ENCODE results near the gene CARM1. TPM values are rescaled to one million over a fixed set of nuclear protein-coding genes. Genes with fewer than 3 reads are reported as not detected.

Gene CARM1
- total RNA-seq, 1 donor from 2014 or later = 29.3 TPM

DNA sequence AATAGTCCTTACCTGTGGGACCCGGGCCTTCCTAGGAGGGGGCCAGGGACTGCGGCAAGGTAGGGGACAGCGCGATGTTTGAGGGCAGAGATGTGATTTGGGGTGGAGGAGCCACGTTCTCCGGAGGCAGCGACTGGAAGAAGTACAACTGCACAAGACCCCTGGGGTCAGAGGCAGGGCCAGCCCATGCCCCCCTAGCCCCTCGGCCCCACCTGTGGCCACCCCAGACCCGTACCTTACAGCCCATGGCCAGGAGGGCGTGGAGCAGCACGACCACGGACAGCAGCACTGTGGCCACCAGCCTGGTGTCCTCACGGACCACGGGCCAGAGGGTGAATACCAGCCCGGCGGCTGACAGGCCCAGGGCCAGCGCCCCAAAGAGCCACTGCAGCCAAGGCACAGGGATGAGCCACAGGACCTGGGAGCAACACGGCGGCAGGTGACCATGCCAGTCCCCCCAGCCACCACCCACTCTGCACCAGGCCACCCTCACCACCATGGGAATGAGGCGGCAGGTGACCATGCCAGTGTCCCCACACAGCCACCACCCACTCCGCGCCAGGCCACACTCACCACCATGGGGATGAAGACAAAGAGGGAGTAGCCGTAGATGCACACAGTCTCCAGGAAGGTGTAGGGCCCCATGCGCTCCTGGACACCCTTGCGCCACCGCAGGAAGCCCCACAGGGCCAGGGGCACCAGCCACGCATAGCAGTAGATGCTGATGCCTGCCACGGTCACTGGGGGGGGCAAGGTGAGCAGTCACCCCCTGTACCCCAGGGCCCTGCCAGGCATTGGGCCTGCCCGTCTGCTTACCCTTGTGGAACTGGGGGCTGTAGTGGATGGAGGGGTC, 52.1 kb downstream of the CARM1 start:
- TF ChIP-seq CTCF (conservative IDR thresholded peaks at IDR 0.05; ENCODE audit: low read depth, low read length) = no peak
- no peak overlapping the region for H3K4me3 ChIP-seq (ENCODE audit: low read depth, low read length)
- no peak for DNase-seq (ENCODE audit: low read depth)

- TF ChIP-seq CTCF (conservative IDR thresholded peaks at IDR 0.05; ENCODE audit: low read depth, low read length) = no peak
- DNase-seq (ENCODE audit: low read depth) = no peak
- no peak overlapping the region for H3K4me3 ChIP-seq (ENCODE audit: low read depth, low read length)
Measured at GRCh38 chr19:10924597-10924996, 53.2 kb downstream of the CARM1 start.

DNA sequence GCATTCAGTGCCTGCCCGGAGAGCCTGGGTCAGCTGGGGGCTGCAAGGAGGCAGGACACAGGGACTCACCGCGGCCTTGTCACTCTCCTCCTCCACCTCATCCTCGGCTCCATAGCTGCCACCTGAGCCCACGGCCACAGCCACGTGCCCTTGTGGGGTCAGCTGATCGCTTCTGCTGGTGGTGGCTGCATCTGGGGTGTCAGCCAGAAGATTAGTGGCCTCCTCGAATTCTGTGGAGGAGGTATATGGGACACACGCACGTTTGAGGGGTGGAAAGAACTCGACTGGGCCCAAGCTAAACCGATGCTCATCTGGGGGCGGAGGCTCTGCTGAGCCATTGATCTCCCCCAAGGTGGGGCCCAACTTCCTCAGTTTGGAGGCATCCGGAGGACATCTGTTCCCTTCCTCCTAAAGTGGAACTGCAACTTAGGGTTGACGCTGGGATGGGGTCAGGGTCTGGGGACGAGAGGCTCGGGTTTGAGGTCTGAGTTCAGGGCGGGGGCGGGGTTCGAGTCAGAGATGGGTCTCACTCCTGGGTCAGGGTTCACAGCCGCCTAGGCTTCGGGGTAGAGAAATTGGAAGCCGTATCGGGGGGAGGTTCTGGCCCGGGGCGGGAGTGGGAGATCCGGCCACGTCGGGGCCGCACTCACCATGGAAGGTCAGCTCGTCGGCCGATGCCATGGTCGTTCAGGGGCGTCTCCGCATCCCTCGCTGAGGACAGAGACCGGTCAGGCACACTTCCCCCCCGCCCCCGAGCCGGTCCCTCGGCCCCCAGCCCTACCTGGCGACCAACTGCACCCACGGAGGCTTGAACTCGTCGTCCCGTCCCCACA, 56.6 kb downstream of the CARM1 start:
- peak overlapping the region; percentile 92 for H3K4me3 ChIP-seq (ENCODE audit: low read depth, low read length)
- TF ChIP-seq CTCF (conservative IDR thresholded peaks at IDR 0.05; ENCODE audit: low read depth, low read length) = no peak
- no peak for DNase-seq (ENCODE audit: low read depth)

GRCh38 chr19:10928563-10929401, 57.4 kb downstream of the CARM1 start, which contains the start of the genes TIMM29 and YIPF2:
Gene TIMM29 (plus strand): TSS chr19:10928811. CDS start chr19:10928823, 12 bp downstream.
Gene YIPF2 (minus strand): TSS chr19:10928639. CDS start chr19:10928410, 229 bp downstream.
- no peak for TF ChIP-seq CTCF (conservative IDR thresholded peaks at IDR 0.05; ENCODE audit: low read depth, low read length)
- peak; percentile 80 for DNase-seq (ENCODE audit: low read depth)
- peak within 1 kb of the TSS; percentile 92 for H3K4me3 ChIP-seq (ENCODE audit: low read depth, low read length)

DNA sequence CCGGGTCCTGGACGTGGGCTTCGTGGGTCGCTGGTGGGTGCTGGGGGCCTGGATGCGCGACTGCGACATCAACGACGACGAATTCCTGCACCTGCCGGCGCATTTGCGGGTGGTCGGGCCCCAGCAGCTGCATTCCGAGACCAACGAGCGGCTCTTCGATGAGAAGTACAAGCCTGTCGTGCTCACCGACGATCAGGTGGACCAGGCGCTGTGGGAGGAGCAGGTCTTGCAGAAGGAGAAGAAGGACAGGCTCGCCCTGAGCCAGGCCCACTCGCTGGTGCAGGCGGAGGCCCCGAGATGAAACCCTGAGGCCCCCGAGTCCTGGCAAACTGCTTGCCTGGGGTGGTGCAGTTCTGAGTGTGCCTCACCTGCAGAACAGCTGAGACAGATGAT, 58.0 kb downstream of the CARM1 start:
- peak overlapping the region; percentile 92 for H3K4me3 ChIP-seq (ENCODE audit: low read depth, low read length)
- no peak for TF ChIP-seq CTCF (conservative IDR thresholded peaks at IDR 0.05; ENCODE audit: low read depth, low read length)
- DNase-seq (ENCODE audit: low read depth) = no peak

- no peak overlapping the region for H3K4me3 ChIP-seq (ENCODE audit: low read depth, low read length)
- no peak for DNase-seq (ENCODE audit: low read depth)
- no peak for TF ChIP-seq CTCF (conservative IDR thresholded peaks at IDR 0.05; ENCODE audit: low read depth, low read length)
Measured at GRCh38 chr19:10935371-10936059, 64.2 kb downstream of the CARM1 start.

Data from epithelial cell of proximal tubule (primary cell).